ENCODE results near the gene SNRPA1. TPM values are rescaled to one million over a fixed set of nuclear protein-coding genes. Genes with fewer than 3 reads are reported as not detected.
"Not testable (repeated sequence)": the region's sequence is repeated elsewhere in the genome, so short reads cannot be mapped to it uniquely, and the experiment has no call there.

The SNRPA1 gene
- 10 to 100 TPM; 58.5 to 65.9 (median 61.3) TPM for polyA plus RNA-seq (ENCODE audit: insufficient read length in 4 of 4)

DNA sequence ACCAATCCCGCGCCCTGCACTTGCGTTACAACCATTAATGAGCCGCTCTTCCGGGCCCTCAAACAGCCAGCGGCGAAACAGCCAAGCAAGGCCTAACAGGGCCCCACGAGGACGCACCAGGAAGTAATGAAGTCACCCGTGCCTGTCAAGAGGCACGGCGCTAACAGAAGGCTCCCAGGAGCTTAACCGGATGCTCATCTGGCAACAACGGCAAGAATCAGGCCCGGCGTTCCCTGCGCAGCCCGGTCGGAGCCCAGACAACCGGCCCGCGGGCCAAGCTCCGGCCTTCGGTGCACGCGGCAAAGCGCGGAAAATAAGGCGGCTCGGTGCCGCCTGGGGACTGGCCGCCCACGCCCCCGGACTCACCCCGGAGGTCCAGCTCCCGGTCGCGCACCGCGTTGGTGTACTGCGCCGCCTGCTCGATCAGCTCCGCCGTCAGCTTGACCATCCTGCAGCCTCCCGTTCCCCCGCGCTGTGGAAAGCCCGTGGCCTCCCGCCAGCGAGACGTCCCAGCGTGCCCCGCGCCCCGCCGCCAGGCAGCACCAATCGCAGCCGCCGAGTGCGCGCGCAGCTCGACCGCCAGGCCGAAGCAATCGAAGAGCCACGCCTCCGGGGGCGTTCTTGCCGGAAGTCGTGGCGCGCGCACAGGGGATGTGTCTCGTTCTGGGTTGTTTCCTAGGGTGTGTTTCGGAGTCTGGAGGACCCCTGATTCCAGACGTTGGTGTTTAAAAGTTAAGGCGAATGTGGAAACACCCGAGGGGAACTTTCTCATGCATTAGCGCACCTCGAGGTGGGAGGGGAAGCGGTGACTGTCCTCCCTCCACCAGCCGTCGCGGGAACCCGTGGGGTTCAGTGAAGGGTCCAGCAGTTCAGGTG, at the start of gene SNRPA1:
TSS of gene SNRPA1 (minus strand) at position 518 of the 876 bp plus-strand sequence. CDS start at position 448, 70 bp downstream.
- peak; percentile 89 to 93 (median 92) for DNase-seq (ENCODE audit: low read depth in 4 of 4, low spot score in 3 of 4)

- DNase-seq (ENCODE audit: low read depth in 4 of 4, low spot score in 3 of 4) = no peak
These were observed 47.0 kb upstream of the SNRPA1 start for GRCh38 chr15:101342056-101342455.

- no peak for DNase-seq (ENCODE audit: low read depth in 4 of 4, low spot score in 3 of 4)
These were observed 43.5 kb upstream of the SNRPA1 start for GRCh38 chr15:101338502-101339057.

DNA sequence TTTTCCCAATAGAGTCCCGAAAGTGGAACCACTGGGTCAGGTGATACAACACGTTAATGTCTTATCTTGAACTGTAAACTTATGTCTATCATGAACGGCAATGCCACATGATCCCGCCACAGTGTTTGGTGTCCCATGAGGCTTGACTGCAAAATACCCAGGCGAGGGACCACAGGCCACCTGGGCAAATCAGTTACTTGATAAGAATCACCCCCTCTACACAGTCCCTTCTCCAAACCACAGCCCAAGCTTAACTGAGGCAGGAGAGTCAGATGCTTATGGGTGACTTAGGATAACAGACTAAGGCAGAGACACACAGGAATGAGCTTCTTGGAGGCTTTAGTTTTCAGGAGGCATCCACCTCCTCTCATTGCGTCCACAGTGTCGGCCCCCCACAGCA, 42.9 kb upstream of the SNRPA1 start:
- no peak for DNase-seq (ENCODE audit: low read depth in 4 of 4, low spot score in 3 of 4)

DNA sequence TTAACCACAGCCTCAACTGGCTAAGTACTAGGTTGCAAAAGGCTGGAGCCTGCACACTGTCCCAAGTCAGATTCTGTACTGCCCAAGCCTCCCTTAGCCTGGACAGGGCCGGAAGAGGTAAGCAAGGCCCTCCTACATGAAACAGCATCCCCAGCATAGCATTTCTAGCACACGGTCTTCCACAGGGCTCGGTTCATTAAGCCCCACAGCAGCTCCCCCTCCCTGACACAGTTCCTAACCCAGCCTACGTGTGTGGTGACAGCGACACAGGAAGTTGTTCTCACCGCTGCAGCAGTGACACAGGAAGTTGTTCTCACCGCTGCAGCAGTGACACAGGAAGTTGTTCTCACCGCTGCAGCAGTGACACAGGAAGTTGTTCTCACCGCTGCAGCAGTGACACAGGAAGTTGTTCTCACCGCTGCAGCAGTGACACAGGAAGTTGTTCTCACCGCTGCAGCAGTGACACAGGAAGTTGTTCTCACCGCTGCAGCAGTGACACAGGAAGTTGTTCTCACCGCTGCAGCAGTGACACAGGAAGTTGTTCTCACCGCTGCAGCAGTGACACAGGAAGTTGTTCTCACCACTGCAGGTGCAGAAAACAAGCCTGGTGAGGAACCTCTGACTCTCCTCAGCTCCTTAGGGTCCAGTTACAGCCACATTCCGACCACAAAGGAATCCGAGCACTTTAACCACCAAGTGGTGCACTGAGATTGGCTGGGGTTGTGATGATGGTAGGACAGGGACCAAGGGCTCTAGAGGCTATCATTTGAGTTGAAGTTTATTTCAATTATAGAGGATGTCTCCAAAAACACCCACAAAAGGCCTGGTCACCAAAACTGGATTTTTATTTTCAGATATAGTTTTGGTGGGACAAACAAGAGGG, 39.1 kb upstream of the SNRPA1 start:
- DNase-seq (ENCODE audit: low read depth in 4 of 4, low spot score in 3 of 4) = not testable (repeated sequence)

GRCh38 chr15:101332061-101332467, 37.0 kb upstream of the SNRPA1 start:
- no peak for DNase-seq (ENCODE audit: low read depth in 4 of 4, low spot score in 3 of 4)

- no peak for DNase-seq (ENCODE audit: low read depth in 4 of 4, low spot score in 3 of 4)
These were observed 34.9 kb upstream of the SNRPA1 start for GRCh38 chr15:101329867-101330380.

DNA sequence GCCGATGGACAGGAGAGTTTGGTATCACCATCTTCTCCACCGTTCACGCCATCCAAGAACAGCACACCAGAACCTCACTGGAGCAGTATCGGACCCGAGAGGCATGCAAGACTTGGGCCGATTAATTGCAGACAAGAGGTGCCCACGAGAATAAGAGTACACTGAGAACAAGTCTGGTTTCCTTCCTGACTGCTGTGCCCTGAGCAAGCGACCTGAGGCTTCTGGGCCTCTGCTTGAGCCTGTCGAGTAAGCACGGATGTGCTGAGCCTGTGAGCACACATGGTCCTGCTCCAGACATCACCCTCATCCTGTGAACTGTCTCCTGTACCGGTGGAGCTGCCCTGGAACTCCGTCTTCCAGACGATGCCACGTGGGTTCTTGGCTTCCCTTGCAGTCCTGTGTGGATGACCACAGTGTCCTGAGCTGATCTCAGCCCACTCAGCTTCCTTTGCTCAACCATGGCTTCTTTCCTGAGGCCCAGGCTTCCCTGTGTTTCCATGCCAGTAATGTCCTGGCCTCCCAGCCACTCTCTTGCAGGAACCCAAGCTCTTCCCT, 34.3 kb upstream of the SNRPA1 start:
- no peak for DNase-seq (ENCODE audit: low read depth in 4 of 4, low spot score in 3 of 4)

DNA sequence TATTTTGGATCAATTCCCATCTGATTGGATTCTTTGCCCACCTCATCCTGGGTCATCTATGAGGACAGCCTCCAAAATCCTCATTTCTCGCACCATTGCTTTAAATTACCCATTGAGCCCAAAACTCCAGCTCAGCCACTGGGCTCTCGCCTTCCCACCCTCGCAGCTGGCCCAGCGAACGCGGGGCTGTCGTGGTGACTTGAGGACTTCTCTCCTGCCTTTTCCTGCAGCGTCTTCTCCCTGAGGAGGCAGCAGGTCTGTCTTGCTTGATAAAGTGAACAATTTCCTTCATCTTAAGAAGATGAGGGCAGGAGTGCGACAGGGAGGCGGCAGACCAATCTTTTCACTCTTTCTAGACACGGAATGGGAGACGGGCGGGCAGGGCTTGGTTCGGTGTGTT, 33.0 kb upstream of the SNRPA1 start:
- DNase-seq (ENCODE audit: low read depth in 4 of 4, low spot score in 3 of 4) = no peak

GRCh38 chr15:101327147-101327740, 32.2 kb upstream of the SNRPA1 start:
- no peak for DNase-seq (ENCODE audit: low read depth in 4 of 4, low spot score in 3 of 4)

DNA sequence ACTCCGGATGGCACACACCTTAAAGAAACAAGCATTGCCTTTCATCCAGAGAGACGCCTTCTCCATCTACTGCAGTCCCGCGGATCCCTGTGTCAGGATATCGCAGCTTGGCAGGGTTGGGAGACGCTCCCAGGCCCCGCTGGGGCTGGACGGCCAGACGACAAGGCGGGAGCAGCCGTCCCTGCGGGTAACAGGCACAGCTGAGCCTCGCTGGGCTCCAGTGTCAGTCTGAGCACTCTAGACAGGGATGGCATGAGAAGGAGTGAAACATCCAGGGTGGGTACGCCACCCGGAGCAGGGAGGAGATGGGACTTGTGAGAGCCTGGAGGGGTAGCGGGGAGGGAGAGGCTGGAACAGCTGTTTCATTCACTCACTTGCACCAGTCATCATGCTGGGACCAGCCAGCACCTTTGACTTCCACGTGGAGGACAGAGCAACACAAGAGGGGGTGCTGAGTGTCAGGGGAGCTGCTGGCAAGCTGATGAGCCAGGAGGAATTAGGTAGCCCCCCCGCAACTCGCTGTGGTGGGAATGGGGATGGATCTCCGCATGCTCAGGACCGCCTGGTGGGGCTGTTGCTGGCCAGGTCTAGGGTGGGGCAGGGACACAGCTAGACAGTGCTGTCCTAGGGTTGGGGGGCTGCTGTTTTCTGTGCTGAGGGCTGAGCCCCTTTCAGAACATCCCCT, 31.6 kb upstream of the SNRPA1 start:
- DNase-seq (ENCODE audit: low read depth in 4 of 4, low spot score in 3 of 4) = no peak

DNA sequence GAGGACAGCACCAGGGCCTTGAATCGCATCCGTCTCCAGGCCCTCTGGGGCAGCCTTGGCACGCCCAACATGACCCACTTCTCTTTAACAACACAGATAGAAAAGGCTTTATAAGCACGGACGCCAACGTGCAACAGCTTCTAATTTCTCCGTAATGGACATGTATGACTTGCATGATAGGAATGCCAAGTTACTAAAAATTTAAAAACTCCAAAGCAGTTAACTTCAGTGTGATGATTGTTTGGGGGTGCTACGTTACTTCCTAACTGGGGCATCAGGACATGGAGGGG, 30.9 kb upstream of the SNRPA1 start:
- no peak for DNase-seq (ENCODE audit: low read depth in 4 of 4, low spot score in 3 of 4)

DNA sequence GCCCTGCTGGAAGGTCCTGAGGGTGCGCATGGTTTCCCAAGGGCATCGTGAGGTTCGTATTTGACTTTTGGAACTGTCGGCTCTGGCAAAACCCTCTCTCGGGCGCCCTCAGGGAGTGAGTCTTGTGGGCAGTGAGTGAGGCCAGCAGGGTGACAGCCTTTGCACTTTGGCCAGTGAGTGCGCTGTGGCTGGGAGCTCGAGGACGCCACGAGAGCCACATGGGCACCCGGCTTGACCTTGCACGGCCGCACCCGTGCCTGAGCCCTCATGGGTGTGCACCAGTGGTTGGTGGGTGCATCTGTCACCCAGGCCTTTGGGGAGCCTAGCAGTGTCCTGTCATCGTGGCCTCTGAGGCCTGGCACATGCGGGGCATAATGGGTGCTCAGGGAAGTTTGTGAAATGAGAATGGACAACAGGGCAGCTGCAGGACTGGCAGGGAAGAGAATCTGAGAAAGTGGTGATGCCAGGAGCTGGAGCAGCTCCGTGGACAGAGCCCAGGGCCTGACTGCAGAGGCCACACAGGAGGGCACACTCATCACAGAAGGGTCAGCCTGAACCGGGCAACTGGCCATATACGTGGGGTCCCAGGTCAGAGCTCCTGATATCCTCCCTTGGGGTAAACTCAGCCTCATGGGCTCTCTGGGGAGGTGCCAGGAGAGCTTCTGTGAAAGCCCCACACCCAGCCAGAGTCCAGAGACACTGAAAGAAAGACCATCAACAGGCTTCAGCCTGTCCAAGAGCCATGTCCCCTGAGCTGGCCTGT, 30.4 kb upstream of the SNRPA1 start:
- DNase-seq (ENCODE audit: low read depth in 4 of 4, low spot score in 3 of 4) = no peak

DNA sequence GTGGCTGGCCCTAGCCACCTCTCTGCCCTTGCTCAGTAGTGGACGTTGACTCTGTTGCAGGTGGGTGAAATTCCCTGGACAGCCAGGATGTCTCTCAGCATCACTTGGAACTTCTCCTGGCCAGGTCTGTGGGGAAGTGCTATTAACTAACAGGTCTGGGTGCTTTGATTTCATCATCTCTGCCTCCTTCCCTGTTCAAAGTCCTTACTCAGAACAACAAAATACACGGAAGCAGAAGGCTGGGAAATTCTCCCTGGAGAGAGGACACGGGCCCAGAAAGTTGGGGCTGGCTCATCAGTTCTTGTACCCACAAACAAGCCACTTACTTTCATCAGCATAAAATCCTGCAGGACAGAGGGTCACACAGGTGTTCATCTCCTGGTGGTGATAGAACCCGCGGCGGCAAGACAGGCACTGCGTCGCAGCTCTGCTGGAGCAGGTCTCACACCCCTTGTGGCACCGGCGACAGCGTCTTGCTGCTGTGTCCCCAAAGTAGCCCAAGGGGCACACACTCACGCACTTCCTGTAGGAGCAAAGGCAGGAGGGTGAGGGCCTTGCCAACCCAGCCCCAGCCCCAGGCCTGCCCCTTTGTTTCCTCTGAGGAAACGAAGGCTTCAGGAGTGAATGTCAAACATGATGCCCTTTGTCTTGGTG, 29.6 kb upstream of the SNRPA1 start:
- DNase-seq (ENCODE audit: low read depth in 4 of 4, low spot score in 3 of 4) = no peak

DNA sequence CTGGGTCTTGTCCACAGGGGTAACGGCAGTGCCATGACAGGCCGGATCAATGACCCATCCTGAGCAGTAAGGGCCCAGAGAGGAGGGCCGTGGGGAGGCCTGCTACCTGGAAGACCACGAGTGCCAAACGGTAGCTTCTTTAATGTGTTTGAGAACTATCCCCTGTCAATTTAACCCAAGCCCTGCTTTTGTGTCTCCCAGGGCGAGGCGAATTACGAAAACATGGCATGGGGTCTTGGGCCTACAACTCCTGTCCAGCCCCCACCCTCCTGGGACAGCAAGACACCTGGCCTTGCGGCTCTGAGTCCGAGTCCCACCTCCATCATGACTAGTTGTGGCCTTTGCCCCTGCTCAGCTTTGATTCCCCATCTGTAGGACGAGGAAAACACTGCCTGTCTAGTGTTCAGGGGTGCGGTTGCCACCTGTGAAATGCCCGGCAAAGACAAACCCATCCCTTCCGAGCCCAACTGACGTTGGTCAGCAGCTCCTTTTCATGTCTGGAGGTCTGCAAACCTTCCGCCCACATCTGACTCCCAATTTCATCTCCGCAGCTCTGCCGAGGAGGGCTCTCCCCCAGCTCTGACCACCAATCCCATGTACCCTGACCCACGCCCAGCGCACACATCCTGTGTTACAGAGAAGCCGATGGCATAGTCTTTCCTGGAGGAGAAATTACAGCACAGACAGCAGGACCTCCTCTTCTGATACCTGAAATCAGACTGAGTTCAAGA, 28.9 kb upstream of the SNRPA1 start:
- no peak for DNase-seq (ENCODE audit: low read depth in 4 of 4, low spot score in 3 of 4)

DNA sequence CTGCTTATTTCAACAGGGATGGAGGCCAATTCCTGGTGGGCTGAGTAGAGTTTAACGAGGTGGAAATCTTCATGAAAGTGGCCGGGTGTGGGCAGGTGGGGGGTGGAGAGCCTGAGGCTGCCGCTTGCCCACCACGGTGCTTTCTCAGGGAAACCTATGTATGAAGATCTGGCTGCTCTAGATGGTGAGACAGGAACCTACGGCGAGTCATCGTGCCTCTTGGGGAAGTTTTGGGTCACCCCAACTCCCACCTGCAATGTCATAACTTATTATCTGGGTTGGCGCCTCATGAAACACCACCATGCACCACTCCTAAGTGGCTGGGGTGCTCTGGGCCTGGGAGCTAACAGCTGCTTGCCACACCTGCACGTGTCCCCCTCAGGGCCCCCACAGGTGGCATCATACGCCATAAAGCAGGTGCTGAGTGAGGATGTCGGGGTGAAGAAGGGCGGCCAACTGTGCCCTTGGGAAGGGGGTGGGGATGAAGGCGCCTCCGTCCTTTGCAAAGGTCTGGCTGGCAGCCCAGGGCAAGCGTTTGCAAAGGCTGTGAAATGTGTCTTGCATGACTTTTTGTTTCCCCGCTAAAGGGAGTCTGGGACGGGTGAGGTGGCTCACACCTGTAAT, 27.9 kb upstream of the SNRPA1 start:
- no peak for DNase-seq (ENCODE audit: low read depth in 4 of 4, low spot score in 3 of 4)

DNA sequence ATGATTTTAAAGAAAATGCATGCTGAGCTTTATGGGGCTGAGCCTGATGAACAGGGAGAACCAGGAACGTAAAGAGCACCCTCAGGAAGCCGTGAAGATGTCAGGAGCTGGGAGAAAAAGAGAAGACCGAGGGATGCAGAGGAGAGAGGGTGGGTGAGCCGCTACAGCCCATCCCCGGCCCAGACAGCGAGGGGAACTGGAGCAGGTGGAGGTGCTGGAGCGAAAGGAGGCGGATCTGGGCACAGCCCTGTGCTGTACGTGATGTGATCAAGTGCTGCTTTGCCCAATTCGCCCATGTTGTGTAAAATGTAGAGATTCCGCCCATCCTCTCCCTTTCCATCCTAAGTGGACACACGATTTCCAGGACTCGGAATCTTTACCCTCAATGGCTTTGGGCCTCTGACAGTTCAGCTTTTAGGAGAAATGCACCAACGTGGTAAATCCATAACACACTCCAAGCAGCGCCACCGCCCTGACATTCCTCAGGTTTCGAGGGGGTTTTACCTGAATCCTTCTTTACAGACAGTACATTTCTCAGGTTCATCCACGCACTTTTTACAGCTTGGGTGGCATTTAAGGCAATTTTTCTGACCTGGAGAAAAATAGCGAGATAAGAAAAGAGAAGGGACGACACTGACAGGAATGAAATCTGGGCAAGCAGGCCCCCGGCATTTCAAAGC, 27.1 kb upstream of the SNRPA1 start:
- no peak for DNase-seq (ENCODE audit: low read depth in 4 of 4, low spot score in 3 of 4)

Measured in right renal pelvis (tissue), 4 donors.